Loucy (cell line): Measurements from ENCODE around the gene MCF2L.

ENCODE experiments used
- H2AFZ ChIP-seq: fragments of 200-600 bp; sonication (generic); 2 replicates; pipeline ENCODE4 v1.6.0; 2016; ENCODE audit warnings: antibody characterized with exemption, mild to moderate bottlenecking, low read length, moderate library complexity
- H3F3A ChIP-seq: fragments of 200-600 bp; 2 replicates; pipeline ENCODE4 v1.6.0; 2016; ENCODE audit warnings: antibody characterized with exemption, low read depth, mild to moderate bottlenecking
- H3K27me3 ChIP-seq: fragments of 200-600 bp; sonication (generic); 2 replicates; pipeline ENCODE4 v1.6.1; 2014; ENCODE audit warnings: low read length, mild to moderate bottlenecking; ENCODE audit not compliant: insufficient read depth, poor library complexity, severe bottlenecking
- H3K36me3 ChIP-seq: fragments of 200-600 bp; sonication (generic); 2 replicates; pipeline ENCODE4 v1.6.1; 2016; ENCODE audit warnings: low read length; ENCODE audit not compliant: insufficient read depth
- H3K4me1 ChIP-seq: fragments of 200-600 bp; sonication (generic); 2 replicates; pipeline ENCODE4 v1.5.1; 2014; ENCODE audit warnings: low read length, mild to moderate bottlenecking; ENCODE audit not compliant: insufficient read depth, poor library complexity, severe bottlenecking
- H3K4me2 ChIP-seq: fragments of 200-600 bp; sonication (generic); 2 replicates; pipeline ENCODE4 v1.6.0; 2014; ENCODE audit warnings: antibody characterized with exemption, low read length, low read depth, mild to moderate bottlenecking; ENCODE audit not compliant: poor library complexity, severe bottlenecking
- H3K4me3 ChIP-seq: fragments of 200-600 bp; sonication (generic); 2 replicates; pipeline ENCODE4 v1.5.1; 2014; ENCODE audit warnings: low read length, mild to moderate bottlenecking, mixed read lengths; ENCODE audit not compliant: poor library complexity, severe bottlenecking
- H3K79me2 ChIP-seq: fragments of 200-600 bp; sonication (generic); 2 replicates; pipeline ENCODE4 v1.6.1; 2014; ENCODE audit warnings: low read length; ENCODE audit not compliant: insufficient read depth
- H3K9ac ChIP-seq: fragments of 200-600 bp; sonication (generic); 2 replicates; pipeline ENCODE4 v1.6.0; 2014; ENCODE audit warnings: mild to moderate bottlenecking, low read depth, low read length, moderate library complexity; ENCODE audit not compliant: poor library complexity, severe bottlenecking
- H3K9me2 ChIP-seq: fragments of 200-600 bp; sonication (generic); replicated peaks from 2 replicates; pipeline ENCODE4 v1.6.1; 2016; ENCODE audit warnings: low read depth, low read length, mixed read lengths
- H3K9me3 ChIP-seq: fragments of 200-600 bp; sonication (generic); 2 replicates; pipeline ENCODE4 v1.6.1; 2014; ENCODE audit warnings: mild to moderate bottlenecking, antibody characterized with exemption, low read length, low read depth; ENCODE audit not compliant: insufficient read depth
- H4K20me1 ChIP-seq: fragments of 200-600 bp; sonication (generic); 2 replicates; pipeline ENCODE4 v1.6.0; 2014; ENCODE audit warnings: antibody characterized with exemption, low read length, mild to moderate bottlenecking; ENCODE audit not compliant: insufficient read depth, poor library complexity, severe bottlenecking
- CTCF ChIP-seq: fragments of 200-600 bp; sonication (generic); conservative IDR thresholded peaks from 2 replicates; pipeline ENCODE4 v1.5.1; 2014; ENCODE audit warnings: mild to moderate bottlenecking, antibody characterized with exemption, low read length
- EZH2phosphoT487 ChIP-seq: fragments of 200-600 bp; IDR thresholded peaks from 2 replicates; pipeline ENCODE4 v1.6.1; 2018; ENCODE audit warnings: antibody characterized with exemption, mild to moderate bottlenecking, moderate library complexity, borderline replicate concordance

The MCF2L gene

GRCh38 chr13:113147206-113147605 is 178.2 kb downstream of the MCF2L start:
- Histone ChIP-seq H3K4me3 (no peak overlapping the region), H3K4me1 (no peaks in the 10 kb centered on the region), H3K9ac (no peak overlapping the region), H3K79me2 (no peaks in the 10 kb centered on the region), H3F3A (no peaks in the 10 kb centered on the region), H2AFZ (no peak overlapping the region), H3K27me3 (no peaks in the 10 kb centered on the region), H4K20me1 (no peaks in the 10 kb centered on the region), H3K9me3 (no peaks in the 10 kb centered on the region), H3K9me2 (no peaks in the 10 kb centered on the region), H3K4me2 (no peak overlapping the region), H3K36me3 (no peaks in the 10 kb centered on the region)
- no peak for TF ChIP-seq CTCF
- no peak for TF ChIP-seq EZH2phosphoT487

DNA sequence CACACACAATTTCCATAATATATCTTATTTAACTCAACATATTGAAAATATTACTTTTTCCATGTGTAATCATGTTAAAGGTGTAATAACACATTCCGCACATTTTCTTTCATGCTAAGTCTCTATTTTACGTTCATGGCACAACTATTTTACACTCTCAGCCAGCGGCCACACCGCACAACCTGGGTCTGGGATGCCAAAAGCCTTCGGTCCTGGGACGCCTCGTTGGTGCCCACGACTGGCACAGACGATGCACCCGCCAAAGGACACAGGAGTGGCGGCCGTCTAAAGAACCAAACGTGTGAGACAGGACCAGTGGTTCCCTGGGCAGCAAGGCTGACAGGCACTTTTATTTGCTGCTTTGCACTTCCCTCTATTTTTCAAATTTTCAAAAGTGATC is 179.4 kb downstream of the MCF2L start:
- Histone ChIP-seq H3K27me3 (no peaks in the 10 kb centered on the region), H4K20me1 (no peaks in the 10 kb centered on the region), H3K4me1 (peaks cover 5% of the 10 kb centered on the region), H3K4me3 (no peak overlapping the region), H3K9me2 (no peaks in the 10 kb centered on the region), H3K36me3 (no peaks in the 10 kb centered on the region), H2AFZ (no peak overlapping the region), H3K79me2 (no peaks in the 10 kb centered on the region), H3K9ac (no peak overlapping the region), H3K9me3 (no peaks in the 10 kb centered on the region), H3K4me2 (no peak overlapping the region), H3F3A (no peaks in the 10 kb centered on the region)
- TF ChIP-seq CTCF (no peak), EZH2phosphoT487 (no peak)

- no peak overlapping the region for H3K9ac ChIP-seq
- no peaks in the 10 kb centered on the region for H4K20me1 ChIP-seq
- H3K27me3 ChIP-seq, result no peaks in the 10 kb centered on the region
- no peaks in the 10 kb centered on the region for H3K9me2 ChIP-seq
- no peaks in the 10 kb centered on the region for H3F3A ChIP-seq
- H3K79me2 ChIP-seq, result no peaks in the 10 kb centered on the region
- H2AFZ ChIP-seq, result no peak overlapping the region
- no peak overlapping the region for H3K4me3 ChIP-seq
- no peak overlapping the region for H3K4me2 ChIP-seq
- H3K36me3 ChIP-seq, result no peaks in the 10 kb centered on the region
- TF ChIP-seq CTCF (no peak), EZH2phosphoT487 (no peak)
- no peaks in the 10 kb centered on the region for H3K9me3 ChIP-seq
- peaks cover 9% of the 10 kb centered on the region for H3K4me1 ChIP-seq
These were observed 180.0 kb downstream of the MCF2L start for GRCh38 chr13:113148940-113149503.
